Mammary epithelial cell (primary cell): ENCODE data around the gene TRIM33.

Experiments used
- CTCF ChIP-seq, 2 donors: IDR thresholded peaks in 1 of 2; conservative IDR thresholded peaks in 1 of 2; 2 replicates each; pipeline ENCODE4 v1.5.1; 2011 to 2012; ENCODE audit warnings: inconsistent platforms in 2 of 2, low read length in 2 of 2, mild to moderate bottlenecking in 2 of 2, control low read depth in 1 of 2, low read depth in 1 of 2; ENCODE audit not compliant: insufficient read depth in 1 of 2; ENCODE audit errors: extremely low read depth in 1 of 2
- EZH2 ChIP-seq: IDR thresholded peaks from 2 replicates; pipeline ENCODE4 v1.6.1; 2012; ENCODE audit warnings: low read length, inconsistent platforms, borderline replicate concordance

DNA sequence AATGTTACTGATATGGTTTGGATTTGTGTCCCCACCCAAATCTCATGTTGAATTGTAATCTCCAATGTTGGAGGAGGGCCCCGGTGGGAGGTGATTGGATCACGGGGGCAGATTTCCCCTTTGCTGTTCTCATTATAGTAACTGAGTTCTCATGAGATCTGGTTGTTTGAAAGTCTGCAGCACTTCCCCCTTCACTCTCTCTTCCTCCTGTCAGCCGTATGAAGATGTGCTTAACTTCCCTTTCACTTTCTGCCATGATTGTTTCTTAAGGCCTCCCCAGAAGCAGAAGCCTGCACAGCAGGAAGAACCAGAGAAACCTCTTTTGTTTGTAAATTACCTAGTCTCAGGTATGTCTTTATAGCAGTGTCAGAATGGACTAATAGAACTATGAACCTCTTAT is 28.4 kb downstream of the TRIM33 start:
- TF ChIP-seq EZH2 (no peak), CTCF (conservative IDR thresholded peaks at IDR 0.05 in 1 of 2, IDR thresholded peaks at IDR 0.05 in 1 of 2; ENCODE audit: extremely low read depth in 1 of 2, insufficient read depth in 1 of 2, low read depth in 1 of 2, low read length in 2 of 2) (no peak)
